ENCODE data around the gene UHRF2. TPM values are rescaled to one million over a fixed set of nuclear protein-coding genes. Genes with fewer than 3 reads are reported as not detected.

UHRF2 gene
- total RNA-seq, 4 donors from 2014 or later, result 35.5 to 53.7 (median 45.9) TPM

DNA sequence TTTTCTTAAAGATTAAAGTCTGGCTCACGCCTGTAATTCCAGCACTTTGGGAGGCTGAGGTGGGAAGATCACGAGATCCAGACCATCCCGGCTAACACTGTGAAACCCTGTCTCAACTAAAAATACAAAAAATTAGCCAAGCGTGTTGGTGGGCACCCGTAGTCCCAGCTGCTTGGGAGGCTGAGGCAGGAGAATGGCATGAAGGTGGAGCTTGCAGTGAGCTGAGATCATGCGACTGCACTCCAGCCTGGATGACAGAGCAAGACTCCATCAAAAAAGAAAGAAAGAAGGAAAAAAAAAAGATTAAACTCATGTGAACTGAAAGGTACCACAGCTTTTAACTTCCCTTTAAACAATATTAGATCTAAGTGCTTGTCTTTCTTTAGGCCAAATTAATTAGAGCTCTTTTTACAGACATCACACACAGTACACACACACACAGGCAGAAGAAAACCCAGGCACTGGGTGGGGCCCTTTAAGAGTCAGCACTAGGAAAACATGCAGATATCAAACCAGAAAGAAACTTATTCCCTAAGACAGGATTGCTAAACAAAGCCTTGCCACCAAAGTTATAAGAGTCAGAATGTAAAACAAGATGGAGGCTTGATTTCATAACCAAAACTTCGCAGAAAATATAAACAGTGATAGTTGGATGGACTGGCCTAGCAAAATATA, 29.3 kb upstream of the UHRF2 start:
- TF ChIP-seq, protein P1, sequence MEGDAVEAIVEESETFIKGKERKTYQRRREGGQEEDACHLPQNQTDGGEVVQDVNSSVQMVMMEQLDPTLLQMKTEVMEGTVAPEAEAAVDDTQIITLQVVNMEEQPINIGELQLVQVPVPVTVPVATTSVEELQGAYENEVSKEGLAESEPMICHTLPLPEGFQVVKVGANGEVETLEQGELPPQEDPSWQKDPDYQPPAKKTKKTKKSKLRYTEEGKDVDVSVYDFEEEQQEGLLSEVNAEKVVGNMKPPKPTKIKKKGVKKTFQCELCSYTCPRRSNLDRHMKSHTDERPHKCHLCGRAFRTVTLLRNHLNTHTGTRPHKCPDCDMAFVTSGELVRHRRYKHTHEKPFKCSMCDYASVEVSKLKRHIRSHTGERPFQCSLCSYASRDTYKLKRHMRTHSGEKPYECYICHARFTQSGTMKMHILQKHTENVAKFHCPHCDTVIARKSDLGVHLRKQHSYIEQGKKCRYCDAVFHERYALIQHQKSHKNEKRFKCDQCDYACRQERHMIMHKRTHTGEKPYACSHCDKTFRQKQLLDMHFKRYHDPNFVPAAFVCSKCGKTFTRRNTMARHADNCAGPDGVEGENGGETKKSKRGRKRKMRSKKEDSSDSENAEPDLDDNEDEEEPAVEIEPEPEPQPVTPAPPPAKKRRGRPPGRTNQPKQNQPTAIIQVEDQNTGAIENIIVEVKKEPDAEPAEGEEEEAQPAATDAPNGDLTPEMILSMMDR (IDR thresholded peaks at IDR 0.05), result no peak
- TF ChIP-seq POLR2A (IDR thresholded peaks at IDR 0.05), result no peak
- no peak overlapping the region for H3K4me3 ChIP-seq (ENCODE audit: low read depth, poor library complexity, severe bottlenecking)
- 81 to 85% methylated on average over 7 of the region's 7 CpGs for WGBS, 2 donors
- no peak for DNase-seq (ENCODE audit: low spot score in 2 of 2)
- intact Hi-C loops (cut with DNase I; ENCODE audit: low total_unique reads), result no loop called here

- 60 to 71% methylated on average over 2 of the region's 2 CpGs for WGBS, 2 donors
- intact Hi-C loops (cut with DNase I; ENCODE audit: low total_unique reads), result no loop called here
- no peak overlapping the region for H3K4me3 ChIP-seq (ENCODE audit: low read depth, poor library complexity, severe bottlenecking)
- DNase-seq (ENCODE audit: low spot score in 2 of 2), result no peak
- no peak for TF ChIP-seq POLR2A (IDR thresholded peaks at IDR 0.05)
- TF ChIP-seq, protein P1 (IDR thresholded peaks at IDR 0.05), result no peak
Observed at GRCh38 chr9:6384732-6385131, 28.3 kb upstream of the UHRF2 start.

- WGBS, 2 donors, result 34 to 38% methylated on average over 2 of the region's 2 CpGs
- no peak for DNase-seq (ENCODE audit: low spot score in 2 of 2)
- TF ChIP-seq, protein P1 (IDR thresholded peaks at IDR 0.05), result no peak
- TF ChIP-seq POLR2A (IDR thresholded peaks at IDR 0.05), result no peak
Observed at GRCh38 chr9:6399071-6399470, 13.9 kb upstream of the UHRF2 start.

GRCh38 chr9:6405371-6405770, 7.6 kb upstream of the UHRF2 start:
- DNase-seq (ENCODE audit: low spot score in 2 of 2), result no peak
- H3K4me3 ChIP-seq (ENCODE audit: low read depth, poor library complexity, severe bottlenecking), result no peak overlapping the region
- TF ChIP-seq, protein P1 (IDR thresholded peaks at IDR 0.05), result no peak
- no peak for TF ChIP-seq POLR2A (IDR thresholded peaks at IDR 0.05)
- intact Hi-C loops (cut with DNase I; ENCODE audit: low total_unique reads), result no loop called here

More at GRCh38 chr9:6399071-6399470, 13.9 kb upstream of the UHRF2 start:
- no peak overlapping the region for H3K4me3 ChIP-seq (ENCODE audit: low read depth, poor library complexity, severe bottlenecking)
- intact Hi-C loops (cut with DNase I; ENCODE audit: low total_unique reads), result no loop called here

DNA sequence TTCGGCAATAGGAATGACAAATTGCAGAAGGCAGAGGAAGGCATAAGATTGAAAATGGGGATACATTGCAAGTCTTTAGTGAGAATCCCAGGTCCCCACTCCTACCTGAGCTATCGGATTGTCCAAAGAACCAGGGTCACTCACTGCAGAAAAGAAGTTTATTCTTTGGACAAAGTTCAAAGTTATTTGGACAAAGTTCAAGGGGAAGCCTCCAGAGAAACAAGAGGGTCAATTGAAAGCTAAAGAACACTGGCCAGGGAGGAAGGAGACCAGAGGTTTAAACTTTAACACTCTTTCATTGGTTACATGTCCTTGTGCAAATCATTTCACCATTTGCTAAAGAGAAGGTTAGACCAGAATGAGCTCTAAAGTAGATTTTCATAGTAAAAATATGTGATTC, 5.2 kb upstream of the UHRF2 start:
- DNase-seq (ENCODE audit: low spot score in 2 of 2), result no peak
- no peak overlapping the region for H3K4me3 ChIP-seq (ENCODE audit: low read depth, poor library complexity, severe bottlenecking)
- WGBS, 2 donors, result 91 to 96% methylated on average over 2 of the region's 2 CpGs
- intact Hi-C loops (cut with DNase I; ENCODE audit: low total_unique reads), result no loop called here
- TF ChIP-seq, protein P1 (IDR thresholded peaks at IDR 0.05), result no peak
- TF ChIP-seq POLR2A (IDR thresholded peaks at IDR 0.05), result no peak

GRCh38 chr9:6408320-6408719, 4.7 kb upstream of the UHRF2 start:
- H3K4me3 ChIP-seq (ENCODE audit: low read depth, poor library complexity, severe bottlenecking), result no peak overlapping the region
- DNase-seq (ENCODE audit: low spot score in 2 of 2), result no peak
- 79 to 83% methylated on average over 8 of the region's 8 CpGs for WGBS, 2 donors
- no peak for TF ChIP-seq POLR2A (IDR thresholded peaks at IDR 0.05)
- TF ChIP-seq, protein P1 (IDR thresholded peaks at IDR 0.05), result no peak
- intact Hi-C loops (cut with DNase I; ENCODE audit: low total_unique reads), result no loop called here
